GM23338 (cell line): ENCODE data around the gene TMEM207.

ENCODE experiments used
- CREB1 ChIP-seq: fragments of 250-450 bp; sonication (Bioruptor Pico); IDR thresholded peaks from 2 replicates; pipeline ENCODE4 v1.5.0; 2020; ENCODE audit warnings: low read depth, mild to moderate bottlenecking, moderate library complexity
- CTCF ChIP-seq, 2 experiments: fragments of 200-600 bp in 1 of 2; sonication (generic) in 1 of 2; conservative IDR thresholded peaks; 2 replicates each; pipeline versions ENCODE4 v1.5.1 to v1.6.1; 2016 to 2017; ENCODE audit warnings: antibody characterized with exemption in 2 of 2, low read depth in 2 of 2, mild to moderate bottlenecking in 2 of 2, moderate library complexity in 1 of 2
- ETS1 ChIP-seq: IDR thresholded peaks from 2 replicates; pipeline ENCODE4 v1.6.1; 2016; ENCODE audit warnings: antibody characterized with exemption
- EZH2 ChIP-seq: fragments of 200-600 bp; sonication (generic); IDR thresholded peaks from one replicate; pipeline ENCODE4 v1.8.0; 2017; ENCODE audit warnings: antibody characterized with exemption, mild to moderate bottlenecking, low read depth; ENCODE audit not compliant: unreplicated experiment
- EZH2phosphoT487 ChIP-seq: fragments of 200-600 bp; sonication (generic); IDR thresholded peaks from one replicate; pipeline ENCODE4 v1.8.1; 2018; ENCODE audit warnings: antibody characterized with exemption; ENCODE audit not compliant: unreplicated experiment
- JUNB ChIP-seq: IDR thresholded peaks from one replicate; pipeline ENCODE4 v1.6.1; 2016; ENCODE audit warnings: antibody characterized with exemption; ENCODE audit not compliant: unreplicated experiment
- NANOG ChIP-seq: IDR thresholded peaks from 2 replicates; pipeline ENCODE4 v1.6.1; 2016; ENCODE audit warnings: antibody characterized with exemption, borderline replicate concordance
- POLR2AphosphoS5 ChIP-seq: IDR thresholded peaks from 2 replicates; pipeline ENCODE4 v1.6.1; 2016; ENCODE audit warnings: antibody characterized with exemption, low read depth
- REST ChIP-seq: IDR thresholded peaks from one replicate; pipeline ENCODE4 v1.6.1; 2018; ENCODE audit warnings: antibody characterized with exemption; ENCODE audit not compliant: unreplicated experiment
- STAT1 ChIP-seq: IDR thresholded peaks from one replicate; pipeline ENCODE4 v1.6.1; 2016; ENCODE audit warnings: antibody characterized with exemption; ENCODE audit not compliant: unreplicated experiment
- ZNF114 ChIP-seq: fragments of 250-450 bp; sonication (Bioruptor Pico); IDR thresholded peaks from 2 replicates; pipeline ENCODE4 v1.5.0; 2020; ENCODE audit warnings: mild to moderate bottlenecking, moderate library complexity
- ZNF331 ChIP-seq: fragments of 250-450 bp; sonication (Bioruptor Pico); IDR thresholded peaks from 2 replicates; pipeline ENCODE4 v1.5.0; 2020; ENCODE audit warnings: low read depth, mild to moderate bottlenecking, moderate library complexity
- ZNF462 ChIP-seq: fragments of 250-450 bp; sonication (Bioruptor Pico); IDR thresholded peaks from 2 replicates; pipeline ENCODE4 v1.5.0; 2020; ENCODE audit warnings: mild to moderate bottlenecking, moderate library complexity

- TF ChIP-seq CTCF (conservative IDR thresholded peaks at IDR 0.05; ENCODE audit: low read depth in 2 of 2) (no peak), EZH2 (no peak), EZH2phosphoT487 (no peak), REST (no peak), CREB1 (no peak), STAT1 (no peak), POLR2AphosphoS5 (no peak), NANOG (no peak), JUNB (no peak), ZNF331 (CRISPR knock-in tag) (no peak), ZNF114 (CRISPR knock-in tag) (no peak), ZNF462 (no peak), ETS1 (no peak)
Observed at GRCh38 chr3:190435618-190436017, 14.1 kb downstream of the TMEM207 start.
